ENCODE data around the gene ACAD11. TPM values are rescaled to one million over a fixed set of nuclear protein-coding genes. Genes with fewer than 3 reads are reported as not detected.

Gene ACAD11
- total RNA-seq, 1 experiment from 2014 or later: 25.0 TPM

DNA sequence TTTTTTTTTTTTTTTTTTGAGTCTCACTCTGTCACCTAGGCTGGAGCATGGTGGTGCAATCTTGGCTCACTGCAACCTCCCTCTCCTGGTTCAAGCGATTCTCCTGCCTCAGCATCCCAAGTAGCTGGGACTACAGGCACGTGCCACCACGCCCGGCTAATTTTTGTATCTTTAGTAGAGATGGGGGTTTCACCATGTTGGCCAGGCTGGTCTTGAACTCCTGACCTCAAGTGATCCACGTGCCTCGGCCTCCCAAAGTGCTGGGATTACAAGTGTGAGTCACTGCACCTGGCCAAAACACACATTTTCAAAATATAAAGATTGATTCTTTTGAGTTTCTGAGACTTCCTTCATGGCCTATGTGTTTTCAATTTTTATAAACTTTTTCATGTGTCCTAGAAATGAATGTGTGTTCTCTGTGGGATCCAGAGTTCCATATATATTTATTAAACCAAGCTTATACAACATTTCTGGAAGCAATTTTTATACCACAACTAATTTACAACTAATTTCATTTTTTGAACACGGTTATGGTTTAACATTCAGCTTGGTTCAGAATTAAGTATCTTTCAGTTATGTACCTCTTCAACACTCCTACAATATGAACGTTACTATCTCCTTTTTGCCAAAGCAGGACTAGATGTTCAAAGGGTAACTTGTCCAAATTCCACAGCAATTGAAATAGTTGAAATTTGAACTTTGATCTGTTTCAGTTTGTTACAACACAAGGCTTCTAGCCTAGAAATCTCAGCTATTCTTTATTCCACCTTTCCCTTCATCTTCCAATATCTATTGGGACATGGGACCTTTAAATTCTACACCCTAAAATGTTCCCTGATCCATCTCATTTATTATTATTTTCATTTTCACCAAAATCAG, 1.5 kb downstream of the ACAD11 start:
- Histone ChIP-seq H3K9me3 (ENCODE audit: low read length) (no peaks in the 10 kb centered on the region), H3K4me3 (ENCODE audit: low read length) (peak overlapping the region; percentile 87; the same call in 1 of the 2 replicates), H3K27me3 (ENCODE audit: low read length) (no peaks in the 10 kb centered on the region), H3K9me2 (replicated peaks; ENCODE audit: insufficient read depth, low read length) (no peaks in the 10 kb centered on the region), H4K20me1 (ENCODE audit: insufficient read depth, low read depth, low read length) (no peaks in the 10 kb centered on the region), H3K4me1 (ENCODE audit: low read length) (peaks cover 31% of the 10 kb centered on the region), H3K4me2 (ENCODE audit: low read depth, low read length, poor library complexity, severe bottlenecking) (peak overlapping the region; percentile 82), H2AFZ (ENCODE audit: low read length) (no peak overlapping the region), H3K79me2 (ENCODE audit: low read length) (peaks cover 45% of the 10 kb centered on the region), H3K9ac (ENCODE audit: low read length) (peak overlapping the region; percentile 93), H3K27ac (ENCODE audit: low read length) (no peak overlapping the region), H3K36me3 (ENCODE audit: insufficient read depth, low read length) (no peaks in the 10 kb centered on the region)
- no peak for DNase-seq

DNA sequence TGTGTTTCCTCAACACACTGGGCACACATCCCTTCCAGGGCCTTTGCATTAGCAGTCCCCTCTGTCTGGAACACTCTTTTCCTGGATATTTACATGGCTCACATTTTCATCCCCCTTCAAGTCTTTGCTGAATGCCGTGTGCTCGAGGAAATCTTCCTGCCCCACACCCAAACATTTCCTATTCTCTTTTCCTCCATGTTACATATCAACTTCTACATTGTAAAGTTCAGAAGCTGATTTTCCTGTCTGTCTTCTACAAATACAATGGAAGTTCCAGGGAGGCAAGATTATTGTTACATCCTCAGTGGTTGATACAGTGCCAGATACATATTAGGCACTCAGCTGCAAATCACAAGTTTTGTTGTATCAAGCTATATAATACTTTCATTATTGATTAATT, 4.1 kb downstream of the ACAD11 start:
- Histone ChIP-seq H4K20me1 (ENCODE audit: insufficient read depth, low read depth, low read length) (no peaks in the 10 kb centered on the region), H3K36me3 (ENCODE audit: insufficient read depth, low read length) (no peaks in the 10 kb centered on the region), H3K9me3 (ENCODE audit: low read length) (no peaks in the 10 kb centered on the region), H3K4me2 (ENCODE audit: low read depth, low read length, poor library complexity, severe bottlenecking) (no peak overlapping the region), H3K27me3 (ENCODE audit: low read length) (no peaks in the 10 kb centered on the region), H3K9ac (ENCODE audit: low read length) (no peak overlapping the region), H3K79me2 (ENCODE audit: low read length) (peaks cover 20% of the 10 kb centered on the region), H3K4me3 (ENCODE audit: low read length) (no peak overlapping the region), H3K9me2 (replicated peaks; ENCODE audit: insufficient read depth, low read length) (no peaks in the 10 kb centered on the region), H3K4me1 (ENCODE audit: low read length) (peaks cover 12% of the 10 kb centered on the region), H2AFZ (ENCODE audit: low read length) (no peak overlapping the region), H3K27ac (ENCODE audit: low read length) (no peak overlapping the region)
- DNase-seq: no peak

DNA sequence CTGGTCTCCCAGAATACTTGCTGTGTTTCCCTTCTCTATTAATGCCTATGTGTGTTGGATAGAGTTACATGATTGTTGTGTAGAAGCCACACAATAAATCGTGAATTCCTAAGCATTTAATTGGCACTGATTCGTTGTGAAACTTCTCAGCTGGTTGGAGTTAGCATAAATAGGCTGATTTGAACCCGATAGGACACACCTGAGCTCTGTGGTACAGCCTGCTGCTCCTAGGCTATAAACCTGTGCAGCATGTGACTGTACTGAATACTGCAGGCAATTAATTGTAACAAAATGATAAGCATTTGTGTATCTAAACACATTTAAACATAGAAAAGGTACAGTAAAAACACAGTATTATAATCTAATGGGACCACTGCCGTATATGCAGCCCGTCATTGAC, 4.9 kb downstream of the ACAD11 start:
- Histone ChIP-seq H3K4me3 (ENCODE audit: low read length) (no peak overlapping the region), H3K27me3 (ENCODE audit: low read length) (no peaks in the 10 kb centered on the region), H3K4me1 (ENCODE audit: low read length) (peaks cover 12% of the 10 kb centered on the region), H3K9me3 (ENCODE audit: low read length) (no peaks in the 10 kb centered on the region), H4K20me1 (ENCODE audit: insufficient read depth, low read depth, low read length) (no peaks in the 10 kb centered on the region), H3K4me2 (ENCODE audit: low read depth, low read length, poor library complexity, severe bottlenecking) (no peak overlapping the region), H3K79me2 (ENCODE audit: low read length) (peaks cover 15% of the 10 kb centered on the region), H3K9me2 (replicated peaks; ENCODE audit: insufficient read depth, low read length) (no peaks in the 10 kb centered on the region), H3K9ac (ENCODE audit: low read length) (no peak overlapping the region), H2AFZ (ENCODE audit: low read length) (no peak overlapping the region), H3K27ac (ENCODE audit: low read length) (no peak overlapping the region), H3K36me3 (ENCODE audit: insufficient read depth, low read length) (no peaks in the 10 kb centered on the region)
- no peak for DNase-seq

DNA sequence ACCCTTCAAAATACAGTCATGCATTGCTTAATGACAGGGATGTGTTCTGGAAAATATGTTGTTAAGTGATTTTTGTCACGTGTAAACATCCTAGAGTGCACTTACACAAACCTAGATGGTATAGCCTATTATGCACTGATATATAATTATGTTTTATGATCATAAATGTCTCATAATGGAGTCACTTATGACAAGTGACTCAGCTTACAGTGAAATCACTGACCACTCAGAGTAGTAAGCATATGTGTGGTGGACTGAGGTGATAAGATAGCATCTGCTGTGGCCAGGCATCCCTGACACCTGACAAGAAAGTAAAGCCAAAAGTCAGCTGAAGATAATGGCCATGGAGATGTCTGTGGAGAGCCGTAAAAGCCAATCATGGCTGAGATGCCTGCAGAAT, 5.4 kb downstream of the ACAD11 start:
- H3K9me2 ChIP-seq (replicated peaks; ENCODE audit: insufficient read depth, low read length): no peaks in the 10 kb centered on the region
- H3K36me3 ChIP-seq (ENCODE audit: insufficient read depth, low read length): no peaks in the 10 kb centered on the region
- H3K4me2 ChIP-seq (ENCODE audit: low read depth, low read length, poor library complexity, severe bottlenecking): no peak overlapping the region
- peaks cover 11% of the 10 kb centered on the region for H3K4me1 ChIP-seq (ENCODE audit: low read length)
- no peak overlapping the region for H2AFZ ChIP-seq (ENCODE audit: low read length)
- no peak overlapping the region for H3K4me3 ChIP-seq (ENCODE audit: low read length)
- peaks cover 10% of the 10 kb centered on the region for H3K79me2 ChIP-seq (ENCODE audit: low read length)
- H3K27me3 ChIP-seq (ENCODE audit: low read length): no peaks in the 10 kb centered on the region
- no peak overlapping the region for H3K27ac ChIP-seq (ENCODE audit: low read length)
- no peak for DNase-seq
- no peaks in the 10 kb centered on the region for H4K20me1 ChIP-seq (ENCODE audit: insufficient read depth, low read depth, low read length)
- H3K9ac ChIP-seq (ENCODE audit: low read length): no peak overlapping the region
- no peaks in the 10 kb centered on the region for H3K9me3 ChIP-seq (ENCODE audit: low read length)

DNA sequence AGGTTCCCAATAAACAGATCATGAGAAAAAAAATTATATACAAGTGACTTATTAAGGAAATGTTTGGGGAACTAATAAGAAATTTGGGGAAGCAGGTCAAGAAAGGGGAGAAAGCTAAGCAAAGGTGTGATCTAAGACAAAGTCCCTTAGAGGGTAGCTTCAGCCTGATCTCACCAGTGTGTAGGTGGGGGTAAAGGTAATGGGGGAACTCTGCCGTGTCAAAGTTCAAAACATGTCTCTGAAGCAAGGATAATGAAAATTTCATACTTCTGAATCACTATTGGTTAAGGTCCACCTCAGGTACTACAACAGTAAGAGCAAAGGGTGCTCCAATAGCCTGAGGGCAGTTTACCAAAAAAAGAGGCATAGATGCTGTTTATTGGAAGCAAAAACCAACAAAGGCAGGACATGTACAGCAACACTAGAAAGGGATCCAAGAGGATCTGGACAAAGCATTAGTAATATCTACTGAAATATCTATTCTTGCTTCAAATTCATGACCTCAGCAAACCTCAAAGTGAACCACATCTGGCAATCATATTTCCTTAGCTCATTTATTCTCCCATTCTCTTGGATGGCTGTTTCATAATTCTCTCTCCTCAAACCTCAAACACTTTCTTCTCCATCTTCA, 6.9 kb downstream of the ACAD11 start:
- H3K9me3 ChIP-seq (ENCODE audit: low read length): no peaks in the 10 kb centered on the region
- H4K20me1 ChIP-seq (ENCODE audit: insufficient read depth, low read depth, low read length): no peaks in the 10 kb centered on the region
- no peaks in the 10 kb centered on the region for H3K9me2 ChIP-seq (replicated peaks; ENCODE audit: insufficient read depth, low read length)
- H3K4me2 ChIP-seq (ENCODE audit: low read depth, low read length, poor library complexity, severe bottlenecking): no peak overlapping the region
- H3K36me3 ChIP-seq (ENCODE audit: insufficient read depth, low read length): no peaks in the 10 kb centered on the region
- no peaks in the 10 kb centered on the region for H3K4me1 ChIP-seq (ENCODE audit: low read length)
- no peak overlapping the region for H3K4me3 ChIP-seq (ENCODE audit: low read length)
- no peak overlapping the region for H3K9ac ChIP-seq (ENCODE audit: low read length)
- no peak for DNase-seq
- H3K27me3 ChIP-seq (ENCODE audit: low read length): no peaks in the 10 kb centered on the region
- H2AFZ ChIP-seq (ENCODE audit: low read length): no peak overlapping the region
- H3K79me2 ChIP-seq (ENCODE audit: low read length): peaks cover 4% of the 10 kb centered on the region; the same call in 1 of the 2 replicates
- no peak overlapping the region for H3K27ac ChIP-seq (ENCODE audit: low read length)

DNA sequence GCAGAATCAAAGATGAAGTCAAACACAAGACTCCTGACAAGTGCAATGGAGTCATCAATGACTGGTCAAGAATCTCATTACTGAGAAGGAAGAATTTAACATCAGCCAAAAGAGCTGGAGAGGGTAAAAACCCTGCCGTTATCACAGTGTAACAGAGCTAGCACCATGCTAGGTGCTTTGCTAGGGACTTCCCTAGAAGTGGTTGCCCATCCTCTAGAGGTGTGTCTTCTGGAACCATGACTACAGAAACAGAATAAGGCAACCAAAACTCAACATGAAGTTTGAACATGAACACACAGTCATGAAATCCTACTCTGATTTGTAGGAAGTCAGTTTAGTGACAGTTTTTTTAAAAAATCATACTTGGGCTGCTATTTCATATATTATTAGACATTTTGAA, 9.5 kb downstream of the ACAD11 start:
- no peak overlapping the region for H2AFZ ChIP-seq (ENCODE audit: low read length)
- H3K9me3 ChIP-seq (ENCODE audit: low read length): no peaks in the 10 kb centered on the region
- H3K9ac ChIP-seq (ENCODE audit: low read length): no peak overlapping the region
- H3K9me2 ChIP-seq (replicated peaks; ENCODE audit: insufficient read depth, low read length): no peaks in the 10 kb centered on the region
- H3K27me3 ChIP-seq (ENCODE audit: low read length): no peaks in the 10 kb centered on the region
- no peak overlapping the region for H3K4me2 ChIP-seq (ENCODE audit: low read depth, low read length, poor library complexity, severe bottlenecking)
- no peaks in the 10 kb centered on the region for H4K20me1 ChIP-seq (ENCODE audit: insufficient read depth, low read depth, low read length)
- H3K4me1 ChIP-seq (ENCODE audit: low read length): no peaks in the 10 kb centered on the region
- peaks cover 16% of the 10 kb centered on the region; the same call in 1 of the 2 replicates for H3K79me2 ChIP-seq (ENCODE audit: low read length)
- no peak overlapping the region for H3K27ac ChIP-seq (ENCODE audit: low read length)
- no peak for DNase-seq
- no peak overlapping the region for H3K4me3 ChIP-seq (ENCODE audit: low read length)
- H3K36me3 ChIP-seq (ENCODE audit: insufficient read depth, low read length): no peaks in the 10 kb centered on the region

GRCh38 chr3:132645058-132645457, 14.6 kb downstream of the ACAD11 start:
- no peak for DNase-seq
- Histone ChIP-seq H4K20me1 (ENCODE audit: insufficient read depth, low read depth, low read length) (no peaks in the 10 kb centered on the region), H3K27ac (ENCODE audit: low read length) (no peak overlapping the region), H3K27me3 (ENCODE audit: low read length) (no peaks in the 10 kb centered on the region), H2AFZ (ENCODE audit: low read length) (no peak overlapping the region), H3K79me2 (ENCODE audit: low read length) (peaks cover 13% of the 10 kb centered on the region; the same call in 1 of the 2 replicates), H3K4me2 (ENCODE audit: low read depth, low read length, poor library complexity, severe bottlenecking) (no peak overlapping the region), H3K9me3 (ENCODE audit: low read length) (no peaks in the 10 kb centered on the region), H3K36me3 (ENCODE audit: insufficient read depth, low read length) (no peaks in the 10 kb centered on the region), H3K4me3 (ENCODE audit: low read length) (no peak overlapping the region), H3K9me2 (replicated peaks; ENCODE audit: insufficient read depth, low read length) (no peaks in the 10 kb centered on the region), H3K9ac (ENCODE audit: low read length) (no peak overlapping the region), H3K4me1 (ENCODE audit: low read length) (peaks cover 6% of the 10 kb centered on the region; the same call in 1 of the 2 replicates)

GRCh38 chr3:132643366-132643765, 16.2 kb downstream of the ACAD11 start:
- DNase-seq: no peak
- no peak overlapping the region for H3K27ac ChIP-seq (ENCODE audit: low read length)
- no peak overlapping the region for H3K4me3 ChIP-seq (ENCODE audit: low read length)
- no peaks in the 10 kb centered on the region for H3K9me3 ChIP-seq (ENCODE audit: low read length)
- H3K9ac ChIP-seq (ENCODE audit: low read length): no peak overlapping the region
- no peaks in the 10 kb centered on the region for H4K20me1 ChIP-seq (ENCODE audit: insufficient read depth, low read depth, low read length)
- no peaks in the 10 kb centered on the region for H3K9me2 ChIP-seq (replicated peaks; ENCODE audit: insufficient read depth, low read length)
- no peaks in the 10 kb centered on the region for H3K27me3 ChIP-seq (ENCODE audit: low read length)
- H3K4me2 ChIP-seq (ENCODE audit: low read depth, low read length, poor library complexity, severe bottlenecking): no peak overlapping the region
- no peaks in the 10 kb centered on the region; the same call in 1 of the 2 replicates for H3K36me3 ChIP-seq (ENCODE audit: insufficient read depth, low read length)
- peaks cover 6% of the 10 kb centered on the region; the same call in 1 of the 2 replicates for H3K4me1 ChIP-seq (ENCODE audit: low read length)
- 0 out of 2 replicates have a peak overlapping the region, but pooled peaks have one; percentile 7 for H2AFZ ChIP-seq (ENCODE audit: low read length)
- peaks cover 13% of the 10 kb centered on the region; the same call in 1 of the 2 replicates for H3K79me2 ChIP-seq (ENCODE audit: low read length)
